ENCODE data around the gene ADPRS. TPM values are rescaled to one million over a fixed set of nuclear protein-coding genes. Genes with fewer than 3 reads are reported as not detected.
A peak's percentile ranks its signal among the peaks of the same experiment; 100 is the strongest.

Gene ADPRS
- total and polyA plus RNA-seq, 2 donors = 17.2 to 26.3 TPM

DNA sequence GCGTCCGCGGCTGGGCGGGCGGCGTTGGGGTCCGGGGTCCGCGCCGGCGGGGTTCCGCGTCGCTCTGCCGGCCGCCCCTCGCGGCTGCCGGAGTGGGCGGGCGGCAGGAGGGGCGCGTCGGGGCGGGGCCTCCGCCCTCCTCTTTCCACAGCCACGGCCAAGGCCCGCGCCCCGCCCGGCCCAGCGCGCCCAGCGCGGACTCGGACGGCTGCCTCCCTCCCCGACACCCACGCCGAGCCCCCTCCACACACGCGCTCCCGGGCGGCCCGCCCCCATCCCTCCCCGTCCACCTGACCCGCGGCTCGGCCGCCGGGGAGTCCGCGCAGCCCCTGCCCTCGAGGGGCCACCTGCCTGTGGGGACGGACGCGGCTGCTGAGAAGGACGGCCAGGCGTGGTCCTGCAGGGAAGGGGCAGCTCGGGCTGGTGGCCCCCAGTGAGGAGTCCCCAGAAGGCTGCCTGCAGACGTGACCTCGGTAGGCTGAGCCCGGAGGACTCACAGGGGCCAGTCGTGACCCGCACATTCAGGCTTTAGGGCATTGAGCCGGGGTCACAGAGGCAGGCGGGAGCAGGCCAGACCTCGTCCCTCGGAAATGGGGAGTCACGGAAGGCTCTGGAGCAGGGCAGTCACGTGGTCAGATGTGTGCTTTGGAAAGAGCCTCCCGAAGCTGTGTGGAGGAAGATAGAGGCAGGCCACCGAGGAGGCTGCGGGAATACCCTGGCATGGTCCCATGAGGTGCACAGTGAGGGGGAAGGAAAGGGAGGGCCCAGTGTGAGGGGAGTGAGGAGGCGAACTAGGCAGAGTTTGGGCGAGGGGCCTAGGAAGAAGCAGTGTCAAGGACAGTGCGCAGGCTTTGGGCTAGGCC is 36.7 kb downstream of the ADPRS start, which contains the start of gene COL8A2:
TSS of gene COL8A2 (minus strand) at position 94 of the 863 bp plus-strand sequence. CDS start 24,980 bp downstream, outside the sequence.
- no peak for DNase-seq (ENCODE audit: extremely low spot score)
- WGBS = 9% methylated on average over 77 of the region's 77 CpGs

DNA sequence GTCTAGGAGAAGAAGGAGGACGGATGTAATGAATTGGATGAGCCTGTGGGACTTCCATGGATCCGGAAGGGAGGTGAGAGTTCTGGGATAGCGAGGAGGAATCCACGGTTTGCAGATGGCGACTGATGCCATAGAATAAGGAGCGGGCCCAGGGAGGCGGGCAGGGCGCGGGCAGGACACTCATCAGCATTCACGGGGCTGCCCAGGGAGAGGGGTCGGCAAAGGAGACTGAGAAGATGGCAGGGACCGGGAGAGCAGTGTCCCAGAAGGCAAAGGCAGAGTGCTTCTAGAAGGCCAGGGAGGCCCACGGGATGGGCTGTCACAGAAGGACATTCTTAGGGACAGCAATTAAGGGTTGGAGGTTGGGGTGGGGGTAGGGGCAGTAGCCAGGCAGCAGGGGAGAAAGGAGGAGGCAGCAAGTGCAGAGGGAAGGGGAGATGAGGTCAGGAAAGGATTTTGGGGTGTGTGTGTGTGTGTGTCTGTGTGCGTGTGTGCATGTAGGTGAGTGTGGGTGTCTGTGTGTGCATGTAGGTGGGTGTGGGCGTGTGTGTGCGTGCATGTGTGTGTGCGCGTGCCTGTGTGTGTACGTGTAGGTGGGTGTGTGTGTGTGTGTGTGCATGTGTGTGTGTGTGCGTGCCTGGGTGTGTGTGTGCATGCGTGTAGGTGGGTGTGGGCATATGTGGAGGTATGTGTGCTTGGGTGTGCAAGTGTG is 37.5 kb downstream of the ADPRS start:
- DNase-seq (ENCODE audit: extremely low spot score) = no peak
- Histone ChIP-seq H3K27ac (ENCODE audit: low read depth) (no peak overlapping the region), H3K4me3 (ENCODE audit: low read depth, low read length) (no peak overlapping the region), H3K4me1 (ENCODE audit: insufficient read depth) (no peaks in the 10 kb centered on the region), H3K36me3 (ENCODE audit: insufficient read depth) (no peaks in the 10 kb centered on the region)
- WGBS = 86% methylated on average over 21 of the region's 21 CpGs

More for the DNA sequence above, 36.7 kb downstream of the ADPRS start, which contains the start of gene COL8A2:
- no peak within 1 kb of the TSS for H3K27ac ChIP-seq (ENCODE audit: low read depth)
- no peaks in the 10 kb centered on the region for H3K4me1 ChIP-seq (ENCODE audit: insufficient read depth)
- H3K36me3 ChIP-seq (ENCODE audit: insufficient read depth) = no peaks in the 10 kb centered on the region
- H3K4me3 ChIP-seq (ENCODE audit: low read depth, low read length) = peak within 1 kb of the TSS; percentile 56

DNA sequence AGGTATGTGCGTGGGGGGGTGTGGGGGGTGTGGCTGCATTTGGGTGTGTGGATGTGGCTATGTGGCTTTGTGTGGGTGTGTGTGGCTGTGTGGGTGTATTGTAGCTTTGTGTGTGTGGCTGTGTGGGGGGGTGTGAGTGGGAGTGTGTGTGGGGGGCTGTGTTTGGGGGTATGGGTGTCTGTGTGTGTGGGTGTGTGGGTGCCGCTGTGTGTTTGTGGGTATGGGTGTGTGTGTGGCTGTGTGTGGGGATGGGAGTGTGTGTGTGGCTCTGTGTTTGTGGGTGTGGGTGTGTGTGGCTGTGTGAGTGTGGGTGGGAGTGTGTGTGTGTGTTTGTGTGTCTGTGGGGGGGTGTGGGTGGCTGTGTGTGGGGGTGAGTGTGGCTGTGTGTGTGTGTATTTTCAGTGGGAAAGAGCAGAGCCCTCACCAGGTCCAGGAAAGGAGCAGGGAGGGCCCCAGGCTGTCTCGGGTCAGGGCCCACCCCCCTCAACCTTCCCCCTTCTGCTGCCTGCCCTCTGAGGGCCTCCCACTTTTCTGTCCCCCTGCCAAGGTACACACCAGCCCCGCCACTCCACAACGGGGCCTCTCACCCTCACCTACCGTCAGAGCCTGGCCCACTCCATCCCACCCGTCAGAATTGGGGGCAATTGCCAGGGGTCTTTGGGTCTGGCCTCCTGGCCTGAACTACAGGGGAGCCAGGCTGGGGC is 38.3 kb downstream of the ADPRS start:
- 59% methylated on average over 7 of the region's 7 CpGs for whole genome bisulfite sequencing
- Histone ChIP-seq H3K36me3 (ENCODE audit: insufficient read depth) (no peaks in the 10 kb centered on the region), H3K4me3 (ENCODE audit: low read depth, low read length) (no peak overlapping the region), H3K27ac (ENCODE audit: low read depth) (no peak overlapping the region), H3K4me1 (ENCODE audit: insufficient read depth) (no peaks in the 10 kb centered on the region)
- no peak for DNase-seq (ENCODE audit: extremely low spot score)

DNA sequence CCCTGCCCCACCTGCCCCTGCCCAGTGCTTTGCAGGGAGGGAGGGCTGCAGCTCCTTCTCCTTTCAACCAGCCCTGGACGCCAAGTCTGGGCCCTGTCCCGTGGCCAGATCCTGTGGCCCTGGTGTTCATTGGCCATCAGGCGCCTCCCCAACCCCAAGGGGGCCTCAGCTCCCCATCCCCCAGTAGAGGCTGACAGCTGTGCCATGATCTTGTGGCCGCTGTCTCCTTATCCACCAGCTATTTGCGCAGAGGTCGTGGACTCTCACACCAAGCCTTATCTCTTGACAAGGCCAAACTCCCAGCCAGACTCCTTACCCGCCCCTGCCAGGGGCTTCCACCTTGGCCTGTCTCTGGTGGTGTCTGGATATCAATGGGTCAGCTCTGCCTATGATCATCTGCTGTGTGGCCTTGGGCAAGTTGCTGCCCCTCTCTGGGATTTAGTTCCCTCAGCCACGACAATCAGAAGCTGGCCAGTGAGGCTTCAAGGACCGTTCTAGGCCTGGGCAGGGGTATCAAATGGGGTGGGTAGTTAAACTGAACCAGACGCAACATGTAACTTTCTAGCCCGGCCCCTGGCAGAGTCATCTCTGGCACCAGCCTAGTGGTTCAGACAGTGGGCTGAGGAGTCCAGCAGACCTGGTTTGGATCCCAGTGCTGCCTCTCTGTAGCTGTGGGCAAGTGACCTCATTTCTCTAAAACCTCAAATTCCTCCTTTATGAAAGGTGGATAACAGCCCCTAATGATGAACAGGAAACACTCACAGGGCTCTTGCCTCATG is 39.6 kb downstream of the ADPRS start:
- WGBS = 91% methylated on average over 11 of the region's 11 CpGs
- Histone ChIP-seq H3K4me3 (ENCODE audit: low read depth, low read length) (no peak overlapping the region), H3K27ac (ENCODE audit: low read depth) (no peak overlapping the region), H3K4me1 (ENCODE audit: insufficient read depth) (no peaks in the 10 kb centered on the region), H3K36me3 (ENCODE audit: insufficient read depth) (no peaks in the 10 kb centered on the region)
- no peak for DNase-seq (ENCODE audit: extremely low spot score)

DNA sequence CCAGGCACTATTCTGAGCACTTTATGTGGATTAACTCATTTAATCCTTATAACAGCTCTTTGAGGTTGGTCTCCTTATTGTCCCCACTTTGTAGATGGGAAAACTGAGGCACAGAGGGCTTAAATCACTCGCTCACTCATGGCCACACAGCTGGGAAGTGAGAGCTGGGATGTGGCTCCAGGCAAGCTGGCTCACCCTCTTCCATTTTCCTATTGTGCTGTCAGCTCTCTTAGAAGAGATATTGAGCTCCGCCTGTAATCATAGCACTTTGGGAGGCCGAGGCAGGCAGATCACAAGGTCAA is 40.2 kb downstream of the ADPRS start:
- no peak for DNase-seq (ENCODE audit: extremely low spot score)
- H3K36me3 ChIP-seq (ENCODE audit: insufficient read depth) = no peaks in the 10 kb centered on the region
- H3K4me1 ChIP-seq (ENCODE audit: insufficient read depth) = no peaks in the 10 kb centered on the region
- H3K4me3 ChIP-seq (ENCODE audit: low read depth, low read length) = no peak overlapping the region
- WGBS = 94% methylated on average over 3 of the region's 3 CpGs
- no peak overlapping the region for H3K27ac ChIP-seq (ENCODE audit: low read depth)

DNA sequence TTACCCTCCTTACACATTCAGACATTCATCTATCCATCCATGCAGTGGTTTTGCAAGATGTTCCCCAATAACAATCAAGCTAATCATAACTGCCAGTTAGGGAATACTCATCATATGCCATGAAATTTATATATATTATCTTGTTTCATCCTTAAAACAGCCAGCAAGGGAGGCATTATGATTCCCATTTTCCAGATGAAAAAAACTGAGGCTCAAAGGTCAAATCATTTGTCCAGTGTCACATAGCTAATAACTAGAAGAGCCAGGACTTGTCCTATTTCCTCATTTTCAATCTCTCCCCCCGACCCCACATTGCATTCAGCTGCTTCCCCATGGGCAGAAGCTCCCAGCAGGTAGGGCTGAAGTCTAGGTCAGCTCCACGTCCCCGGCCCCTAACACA is 43.3 kb downstream of the ADPRS start:
- Histone ChIP-seq H3K36me3 (ENCODE audit: insufficient read depth) (no peaks in the 10 kb centered on the region), H3K4me1 (ENCODE audit: insufficient read depth) (no peaks in the 10 kb centered on the region), H3K27ac (ENCODE audit: low read depth) (no peak overlapping the region), H3K4me3 (ENCODE audit: low read depth, low read length) (no peak overlapping the region)
- WGBS = 83% methylated on average over 3 of the region's 3 CpGs
- DNase-seq (ENCODE audit: extremely low spot score) = no peak

DNA sequence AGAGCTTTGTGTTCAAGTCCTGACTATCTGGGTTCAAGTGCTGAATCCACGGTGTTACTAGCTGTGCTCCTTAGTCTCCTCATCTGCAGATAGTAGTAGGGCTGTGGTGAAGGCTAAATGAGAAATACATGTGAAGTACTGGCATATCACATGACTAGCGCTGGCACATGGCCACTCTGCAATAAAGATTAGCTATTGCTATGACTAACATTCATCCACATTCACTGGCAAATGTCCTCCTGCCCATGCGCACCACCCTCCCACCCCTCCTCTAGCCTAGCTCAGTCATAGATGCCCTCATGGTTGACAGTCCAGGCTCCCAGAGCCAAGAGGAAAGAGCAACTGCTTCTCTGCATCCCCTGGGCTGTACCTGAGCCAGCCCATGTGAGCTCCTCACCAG is 44.8 kb downstream of the ADPRS start:
- no peak for DNase-seq (ENCODE audit: extremely low spot score)
- WGBS = 43% methylated on average over 3 of the region's 3 CpGs
- no peak overlapping the region for H3K27ac ChIP-seq (ENCODE audit: low read depth)
- H3K36me3 ChIP-seq (ENCODE audit: insufficient read depth) = no peaks in the 10 kb centered on the region
- no peaks in the 10 kb centered on the region for H3K4me1 ChIP-seq (ENCODE audit: insufficient read depth)
- no peak overlapping the region for H3K4me3 ChIP-seq (ENCODE audit: low read depth, low read length)

DNA sequence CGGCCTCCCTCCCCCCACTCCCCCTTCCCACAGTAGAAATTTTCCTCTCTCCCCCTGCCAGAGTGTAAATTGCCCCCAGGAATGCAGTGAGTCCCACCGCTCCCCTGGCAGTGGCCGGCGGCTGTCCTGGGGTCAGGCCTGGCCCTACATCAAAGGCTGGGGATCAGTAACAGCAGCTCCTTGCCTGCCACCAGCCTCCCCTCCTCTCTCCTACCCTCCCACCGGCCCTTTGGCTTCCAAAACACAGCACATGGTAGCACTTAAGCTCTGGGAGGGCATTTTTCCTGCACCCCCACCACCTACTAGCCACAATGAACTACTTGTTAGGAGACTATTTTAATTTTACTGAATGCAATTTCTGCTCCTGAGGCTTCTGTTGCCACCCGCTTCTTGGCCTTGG is 45.3 kb downstream of the ADPRS start:
- H3K36me3 ChIP-seq (ENCODE audit: insufficient read depth) = no peaks in the 10 kb centered on the region
- H3K27ac ChIP-seq (ENCODE audit: low read depth) = no peak overlapping the region
- 49% methylated on average over 6 of the region's 6 CpGs for WGBS
- no peaks in the 10 kb centered on the region for H3K4me1 ChIP-seq (ENCODE audit: insufficient read depth)
- no peak for DNase-seq (ENCODE audit: extremely low spot score)
- no peak overlapping the region for H3K4me3 ChIP-seq (ENCODE audit: low read depth, low read length)

DNA sequence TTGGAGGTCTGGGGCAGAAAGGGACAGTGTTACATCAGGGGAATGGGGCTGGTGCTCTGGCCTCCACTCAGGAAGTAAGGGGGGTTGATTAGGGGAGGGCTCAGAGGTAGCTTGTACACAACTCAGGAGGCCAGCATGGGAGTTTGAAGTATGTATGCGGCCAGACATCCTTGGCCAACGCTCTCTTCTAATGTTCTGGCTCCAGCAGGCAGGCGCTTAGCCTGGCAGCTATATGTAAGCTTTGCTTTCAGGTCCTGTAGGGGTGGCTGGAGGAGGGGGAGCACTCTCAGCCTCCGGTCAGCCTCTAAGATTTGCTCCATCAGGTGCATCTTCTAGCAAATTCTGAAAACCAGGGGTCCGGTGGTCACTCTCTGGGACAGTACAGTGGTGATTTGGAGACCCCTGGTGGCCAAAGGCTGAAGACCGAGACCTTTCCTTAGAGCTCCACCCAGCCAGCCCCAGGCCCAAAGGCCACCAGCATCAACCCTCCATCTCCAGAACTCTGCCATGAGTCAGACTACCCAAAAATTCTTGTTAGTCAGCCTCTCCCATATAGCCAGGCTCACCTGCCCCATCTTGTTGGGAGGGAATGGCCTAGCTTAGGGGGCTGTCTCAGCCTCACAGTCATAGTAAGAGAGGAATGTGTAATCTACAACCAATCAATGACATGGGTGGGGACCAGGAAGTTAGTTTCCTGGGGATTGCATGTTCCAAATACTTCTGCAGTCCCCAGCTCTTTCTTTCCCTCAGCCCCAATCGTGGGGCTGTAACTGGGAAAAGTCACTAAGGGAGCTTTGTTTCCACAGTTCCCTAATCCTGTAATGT is 46.0 kb downstream of the ADPRS start:
- no peaks in the 10 kb centered on the region for H3K36me3 ChIP-seq (ENCODE audit: insufficient read depth)
- no peak for DNase-seq (ENCODE audit: extremely low spot score)
- WGBS = 49% methylated on average over 7 of the region's 7 CpGs

DNA sequence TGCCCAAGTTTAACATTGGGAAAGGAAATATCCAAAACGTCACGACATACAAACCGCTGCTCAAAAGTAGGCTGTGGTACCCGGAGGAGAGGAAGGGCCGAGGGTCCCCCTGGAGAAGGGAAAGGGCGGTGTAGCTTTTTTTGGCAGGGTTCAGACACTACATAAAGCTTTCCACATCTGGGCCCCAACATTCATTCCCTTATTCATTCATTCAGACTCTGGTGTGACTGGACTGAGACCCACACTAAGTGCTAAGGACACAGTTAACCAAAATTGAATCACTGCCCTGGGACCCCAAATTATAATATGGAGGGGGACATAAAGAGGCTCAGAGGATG is 46.6 kb downstream of the ADPRS start:
- Histone ChIP-seq H3K36me3 (ENCODE audit: insufficient read depth) (no peaks in the 10 kb centered on the region), H3K4me3 (ENCODE audit: low read depth, low read length) (no peak overlapping the region), H3K4me1 (ENCODE audit: insufficient read depth) (peaks cover 1% of the 10 kb centered on the region), H3K27ac (ENCODE audit: low read depth) (no peak overlapping the region)
- no peak for DNase-seq (ENCODE audit: extremely low spot score)
- WGBS = 46% methylated on average over 6 of the region's 6 CpGs

More for the DNA sequence above, 46.0 kb downstream of the ADPRS start:
- H3K4me1 ChIP-seq (ENCODE audit: insufficient read depth) = peaks cover 1% of the 10 kb centered on the region
- no peak overlapping the region for H3K4me3 ChIP-seq (ENCODE audit: low read depth, low read length)
- no peak overlapping the region for H3K27ac ChIP-seq (ENCODE audit: low read depth)

DNA sequence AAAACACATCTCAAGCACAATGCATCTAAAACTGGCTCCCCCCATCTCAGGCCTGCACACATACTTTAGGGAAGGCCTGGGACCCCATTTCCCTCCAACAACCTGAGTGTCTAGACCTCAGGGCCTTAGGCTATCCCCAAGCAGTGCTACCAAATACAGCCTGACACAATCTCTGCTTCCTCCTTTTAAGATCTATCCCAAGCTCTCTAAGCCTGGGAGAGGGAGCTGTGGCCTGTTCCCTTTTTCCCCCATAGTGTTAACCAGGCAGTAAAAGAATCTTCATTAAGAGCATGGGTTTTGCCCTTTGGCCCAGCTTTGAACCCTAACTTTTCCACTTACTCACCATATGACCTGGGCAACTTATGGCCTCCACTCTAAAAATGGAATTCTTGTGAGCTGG is 47.1 kb downstream of the ADPRS start:
- Histone ChIP-seq H3K36me3 (ENCODE audit: insufficient read depth) (no peaks in the 10 kb centered on the region), H3K4me1 (ENCODE audit: insufficient read depth) (peaks cover 1% of the 10 kb centered on the region), H3K27ac (ENCODE audit: low read depth) (no peak overlapping the region), H3K4me3 (ENCODE audit: low read depth, low read length) (no peak overlapping the region)
- DNase-seq (ENCODE audit: extremely low spot score) = no peak

DNA sequence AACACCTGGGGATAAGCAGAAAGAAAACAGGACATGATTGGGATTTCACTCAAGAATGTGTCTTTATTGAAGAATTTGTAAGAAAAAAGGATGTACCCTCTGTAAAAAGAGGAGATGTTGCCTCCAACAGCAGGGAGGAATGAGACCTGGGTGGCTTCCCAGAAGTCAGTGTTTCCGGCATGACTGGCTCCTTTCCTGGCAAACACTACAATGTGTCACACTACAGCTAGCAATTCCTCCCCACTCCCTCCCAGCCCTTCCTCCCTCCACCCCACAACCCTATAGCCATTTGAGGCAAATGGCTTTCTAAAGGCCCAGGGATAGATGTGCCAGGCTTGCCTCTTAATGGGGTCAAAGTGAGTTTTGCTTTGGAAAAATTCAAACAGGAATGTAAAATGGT is 47.8 kb downstream of the ADPRS start:
- Histone ChIP-seq H3K27ac (ENCODE audit: low read depth) (no peak overlapping the region), H3K4me1 (ENCODE audit: insufficient read depth) (peaks cover 1% of the 10 kb centered on the region), H3K4me3 (ENCODE audit: low read depth, low read length) (no peak overlapping the region), H3K36me3 (ENCODE audit: insufficient read depth) (no peaks in the 10 kb centered on the region)
- no peak for DNase-seq (ENCODE audit: extremely low spot score)
- WGBS = 28% methylated on average over 1 of the region's 1 CpG

DNA sequence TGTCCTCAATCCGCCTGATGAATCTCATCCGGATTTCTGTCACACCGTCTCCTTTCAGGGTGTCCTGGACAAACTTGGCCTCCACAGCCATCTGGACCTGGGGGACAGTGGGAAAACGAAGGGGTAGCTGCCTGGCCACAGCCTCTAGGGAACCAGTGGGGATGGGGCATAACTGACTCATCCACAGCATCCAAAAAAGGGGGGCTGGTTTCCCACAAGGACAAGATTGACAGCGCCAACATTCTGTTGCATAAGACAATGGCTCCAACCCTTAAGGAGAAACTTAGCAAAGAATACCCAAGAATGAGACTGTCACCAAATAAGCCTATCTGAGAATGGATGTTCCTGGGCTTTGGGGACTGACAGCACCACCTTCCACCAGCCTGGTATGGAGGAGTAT is 48.5 kb downstream of the ADPRS start:
- H3K4me3 ChIP-seq (ENCODE audit: low read depth, low read length) = no peak overlapping the region
- WGBS = 72% methylated on average over 5 of the region's 5 CpGs
- no peak for DNase-seq (ENCODE audit: extremely low spot score)
- H3K36me3 ChIP-seq (ENCODE audit: insufficient read depth) = no peaks in the 10 kb centered on the region
- peaks cover 1% of the 10 kb centered on the region for H3K4me1 ChIP-seq (ENCODE audit: insufficient read depth)
- no peak overlapping the region for H3K27ac ChIP-seq (ENCODE audit: low read depth)

Data from urinary bladder (tissue), 4 donors.